Measurements from ENCODE around the gene WDR46.
A peak's percentile ranks its signal among the peaks of the same experiment; 100 is the strongest.
"Not testable (repeated sequence)": the region's sequence is repeated elsewhere in the genome, so short reads cannot be mapped to it uniquely, and the experiment has no call there.

WDR46 gene

DNA sequence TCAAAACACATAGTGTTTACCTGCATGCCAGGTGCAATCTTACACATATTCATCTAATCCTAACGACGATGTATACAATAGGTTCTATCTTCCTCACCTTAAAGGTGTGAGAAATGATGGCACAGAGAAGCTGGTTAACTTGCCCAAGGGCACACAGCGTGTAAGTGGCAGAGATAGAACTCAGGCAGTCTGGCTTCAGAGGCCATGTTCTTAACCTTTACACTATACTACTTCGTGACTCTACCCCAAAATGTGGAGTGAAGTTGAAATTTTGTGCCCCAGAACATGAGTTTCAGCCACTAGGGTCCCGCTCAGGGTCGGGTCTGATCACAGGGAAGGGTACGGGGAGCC is 17.9 kb downstream of the WDR46 start:
- no peak for DNase-seq (ENCODE audit: low spot score)

DNA sequence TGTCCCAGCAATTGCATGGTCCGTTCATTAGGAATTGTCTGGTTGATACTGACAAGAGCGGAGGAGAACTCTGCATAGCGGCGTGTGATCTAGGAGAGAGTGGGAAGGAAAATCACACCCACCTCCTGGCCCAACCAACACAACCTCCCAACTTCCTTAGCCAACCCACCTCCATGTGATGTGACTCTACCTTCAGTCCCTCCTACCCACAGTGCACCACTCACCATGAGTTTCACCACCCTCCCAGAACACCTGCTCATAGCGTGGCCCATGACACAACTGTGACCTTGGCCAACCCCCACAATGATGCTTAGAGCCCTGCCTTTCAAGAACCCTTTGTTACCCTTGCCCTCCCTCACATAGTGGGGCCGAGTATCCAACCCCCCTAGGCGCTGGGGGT is 25.0 kb downstream of the WDR46 start:
- DNase-seq (ENCODE audit: low spot score) = no peak

GRCh38 chr6:33262490-33262889 is 26.5 kb downstream of the WDR46 start:
- DNase-seq (ENCODE audit: low spot score) = not testable (repeated sequence)

DNA sequence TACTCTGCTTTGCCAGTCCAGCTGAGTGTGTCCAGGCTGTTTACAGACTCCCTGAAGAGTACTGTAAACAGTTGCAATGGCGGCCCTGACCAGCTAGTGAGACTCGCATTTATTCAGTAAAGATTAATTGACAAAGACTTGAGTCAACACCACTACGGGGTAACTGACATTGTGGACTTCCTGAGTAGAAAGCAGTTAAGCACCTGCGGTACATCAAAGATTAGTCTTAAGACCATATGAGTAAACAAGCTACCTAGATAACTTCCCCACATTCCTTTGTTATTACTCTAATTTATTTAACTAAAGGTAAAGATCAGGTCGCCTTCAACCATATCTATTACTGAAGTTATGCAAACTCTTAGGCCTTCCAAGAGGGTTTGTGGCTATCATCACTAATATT is 30.0 kb downstream of the WDR46 start:
- no peak for DNase-seq (ENCODE audit: low spot score)

DNA sequence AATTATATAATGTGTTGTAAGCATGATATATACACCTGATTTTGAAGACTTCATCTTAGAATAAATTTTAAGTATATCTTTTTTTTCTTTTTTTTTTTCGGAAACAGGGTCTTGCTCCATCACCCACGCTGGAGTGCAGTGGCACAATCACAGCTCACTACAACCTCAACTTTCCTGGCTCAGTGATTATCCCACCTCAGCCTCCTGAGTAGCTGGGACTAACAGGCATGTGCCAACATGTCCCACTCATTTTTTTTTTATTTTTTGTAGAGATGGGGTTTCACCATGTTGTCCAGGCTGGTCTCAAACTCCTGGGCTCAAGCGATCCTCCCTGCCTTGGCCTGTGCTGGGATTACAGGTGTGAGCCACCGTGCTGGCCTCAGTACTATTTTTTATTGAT is 34.4 kb downstream of the WDR46 start:
- no peak for DNase-seq (ENCODE audit: low spot score)

DNA sequence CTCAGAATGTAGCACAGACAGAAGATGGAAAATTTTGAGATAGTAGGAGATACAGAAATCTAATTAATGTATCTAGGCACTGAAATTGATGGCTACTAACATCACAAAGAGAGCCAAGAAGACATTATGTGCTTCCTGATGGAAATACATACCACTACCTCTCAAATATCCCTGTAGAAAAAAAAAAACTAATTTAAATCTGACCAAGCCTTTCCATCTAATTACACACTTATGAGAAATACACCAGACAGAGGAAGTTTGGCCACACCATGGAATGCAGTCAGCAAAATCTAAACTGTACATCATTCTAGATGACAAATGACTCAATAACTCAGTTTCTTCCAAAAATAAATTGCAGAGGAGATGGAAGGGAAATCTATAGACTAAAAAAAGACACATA is 36.3 kb downstream of the WDR46 start:
- no peak for DNase-seq (ENCODE audit: low spot score)

- no peak for DNase-seq (ENCODE audit: low spot score)
Measured at GRCh38 chr6:33251395-33252012, 37.5 kb downstream of the WDR46 start.

GRCh38 chr6:33250731-33251130 is 38.3 kb downstream of the WDR46 start:
- no peak for DNase-seq (ENCODE audit: low spot score)

- no peak for DNase-seq (ENCODE audit: low spot score)
Measured at GRCh38 chr6:33249732-33250630, 39.1 kb downstream of the WDR46 start.

- peak; percentile 97 for DNase-seq (ENCODE audit: low spot score)
Measured at GRCh38 chr6:33248932-33249731, 39.9 kb downstream of the WDR46 start.

GRCh38 chr6:33248643-33248931 is 40.5 kb downstream of the WDR46 start:
- DNase-seq (ENCODE audit: low spot score) = no peak

- DNase-seq (ENCODE audit: low spot score) = peak; percentile 89
Measured at GRCh38 chr6:33247977-33248642, 40.9 kb downstream of the WDR46 start.

GRCh38 chr6:33243476-33243875 is 45.6 kb downstream of the WDR46 start:
- DNase-seq (ENCODE audit: low spot score) = no peak

DNA sequence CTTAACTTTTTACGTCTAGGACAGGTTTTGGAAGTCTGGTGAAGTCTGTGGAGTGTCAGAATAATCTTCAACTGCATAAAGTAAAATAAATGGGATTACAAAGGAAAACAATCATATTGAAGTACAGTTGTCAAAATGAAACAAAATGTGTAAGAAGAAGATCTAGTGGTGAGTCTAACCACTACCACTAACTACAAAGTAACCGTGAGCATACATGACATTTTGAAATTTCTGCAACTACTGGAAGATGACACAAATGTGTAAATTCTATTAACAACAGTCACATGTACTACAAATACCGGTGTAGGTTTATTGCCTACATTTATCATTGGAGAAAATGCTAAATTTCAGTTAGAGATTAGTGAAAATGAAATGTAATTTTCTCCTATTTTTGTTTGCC is 47.1 kb downstream of the WDR46 start:
- no peak for DNase-seq (ENCODE audit: low spot score)

DNA sequence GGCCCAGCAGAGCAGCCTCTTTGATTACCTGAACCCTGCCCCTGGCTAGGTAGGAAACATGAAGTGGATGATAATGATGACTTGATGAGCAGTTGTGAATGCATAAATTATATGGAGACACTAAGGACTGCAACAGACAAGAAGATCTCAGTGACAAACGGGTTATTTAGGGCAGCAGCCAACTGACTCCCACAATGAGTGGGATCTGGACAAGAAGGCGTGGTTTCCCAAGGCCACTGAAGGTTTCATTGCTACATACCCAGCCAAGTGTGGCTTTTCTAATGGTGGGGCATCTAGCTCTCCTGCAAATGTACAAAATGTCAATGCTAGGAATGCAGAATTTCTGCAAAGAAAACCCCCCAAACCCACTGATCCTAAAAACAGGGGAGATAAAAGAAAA is 51.3 kb downstream of the WDR46 start:
- DNase-seq (ENCODE audit: low spot score) = no peak

GRCh38 chr6:33236852-33237251 is 52.2 kb downstream of the WDR46 start:
- DNase-seq (ENCODE audit: low spot score) = no peak

DNA sequence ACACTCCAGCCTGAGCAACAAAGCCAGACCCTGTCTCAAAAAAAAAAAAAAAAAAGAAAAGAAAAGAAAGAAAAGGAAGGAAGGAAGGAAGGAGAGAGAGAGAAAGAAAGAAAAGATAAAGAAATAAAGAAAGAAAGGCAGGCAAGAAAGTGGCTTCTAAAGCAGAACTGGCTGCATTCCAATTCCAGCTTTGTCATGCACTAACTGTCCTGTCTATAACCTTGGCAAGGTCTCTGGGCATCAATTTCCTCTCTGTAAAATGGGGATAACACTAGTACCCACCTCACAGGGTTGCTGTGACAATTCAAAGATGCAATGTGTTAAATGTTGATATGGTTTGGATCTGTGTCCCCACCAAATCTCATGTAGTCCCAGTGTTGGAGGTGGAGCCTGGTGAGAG is 52.7 kb downstream of the WDR46 start:
- DNase-seq (ENCODE audit: low spot score) = no peak

DNA sequence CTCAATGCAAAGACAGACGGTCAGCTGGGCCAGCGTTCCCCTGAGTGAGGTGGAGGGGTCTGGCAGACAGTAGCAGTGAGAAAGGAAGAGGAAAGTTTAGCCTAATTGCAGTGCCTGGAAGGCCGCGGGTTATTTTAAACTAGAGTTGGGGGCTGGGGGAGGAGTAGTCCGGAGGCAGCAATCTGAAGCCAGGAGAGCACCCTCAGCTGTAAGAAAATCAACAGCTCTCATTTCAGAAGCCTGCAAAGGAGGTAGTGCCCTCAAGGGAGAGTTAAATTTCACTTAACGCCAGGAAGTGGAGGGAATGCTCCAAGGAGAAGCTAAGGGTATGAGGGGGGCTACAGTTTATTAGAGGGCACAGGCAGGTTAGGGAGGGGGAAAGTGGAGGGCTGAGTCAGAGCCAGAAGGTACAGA is 53.8 kb downstream of the WDR46 start:
- no peak for DNase-seq (ENCODE audit: low spot score)
